Mammary epithelial cell (primary cell): ENCODE data around the gene TPSB2.

Experiments used
- EZH2 ChIP-seq: IDR thresholded peaks from 2 replicates; pipeline ENCODE4 v1.6.1; 2012; ENCODE audit warnings: low read length, inconsistent platforms, borderline replicate concordance
- TF ChIP-seq, protein P1 (sequence below), 2 donors: IDR thresholded peaks in 1 of 2; conservative IDR thresholded peaks in 1 of 2; 2 replicates each; pipeline ENCODE4 v1.5.1; 2011 to 2012; ENCODE audit warnings: inconsistent platforms in 2 of 2, low read length in 2 of 2, mild to moderate bottlenecking in 2 of 2, control low read depth in 1 of 2, low read depth in 1 of 2; ENCODE audit not compliant: insufficient read depth in 1 of 2; ENCODE audit errors: extremely low read depth in 1 of 2

DNA sequence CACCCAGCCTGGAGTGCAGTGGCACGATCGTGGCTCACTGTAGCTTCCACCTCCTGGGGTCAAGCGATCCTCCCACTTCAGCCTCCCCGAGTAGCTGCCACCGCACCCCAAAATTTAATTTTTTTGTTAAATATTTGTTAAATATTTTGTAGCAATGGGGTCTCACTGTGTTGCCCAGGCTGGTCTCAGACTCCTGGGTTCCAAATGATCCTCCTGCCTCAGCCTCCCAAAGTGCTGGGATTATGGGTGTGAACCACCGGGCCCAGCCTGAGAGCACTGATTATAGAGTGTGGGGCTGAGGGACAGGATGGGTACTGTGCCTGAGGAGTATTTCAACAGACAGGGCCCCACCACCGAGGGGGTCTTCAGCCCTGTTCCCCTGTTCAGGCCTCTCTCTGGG is 40.5 kb downstream of the TPSB2 start:
- TF ChIP-seq, protein P1, sequence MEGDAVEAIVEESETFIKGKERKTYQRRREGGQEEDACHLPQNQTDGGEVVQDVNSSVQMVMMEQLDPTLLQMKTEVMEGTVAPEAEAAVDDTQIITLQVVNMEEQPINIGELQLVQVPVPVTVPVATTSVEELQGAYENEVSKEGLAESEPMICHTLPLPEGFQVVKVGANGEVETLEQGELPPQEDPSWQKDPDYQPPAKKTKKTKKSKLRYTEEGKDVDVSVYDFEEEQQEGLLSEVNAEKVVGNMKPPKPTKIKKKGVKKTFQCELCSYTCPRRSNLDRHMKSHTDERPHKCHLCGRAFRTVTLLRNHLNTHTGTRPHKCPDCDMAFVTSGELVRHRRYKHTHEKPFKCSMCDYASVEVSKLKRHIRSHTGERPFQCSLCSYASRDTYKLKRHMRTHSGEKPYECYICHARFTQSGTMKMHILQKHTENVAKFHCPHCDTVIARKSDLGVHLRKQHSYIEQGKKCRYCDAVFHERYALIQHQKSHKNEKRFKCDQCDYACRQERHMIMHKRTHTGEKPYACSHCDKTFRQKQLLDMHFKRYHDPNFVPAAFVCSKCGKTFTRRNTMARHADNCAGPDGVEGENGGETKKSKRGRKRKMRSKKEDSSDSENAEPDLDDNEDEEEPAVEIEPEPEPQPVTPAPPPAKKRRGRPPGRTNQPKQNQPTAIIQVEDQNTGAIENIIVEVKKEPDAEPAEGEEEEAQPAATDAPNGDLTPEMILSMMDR (conservative IDR thresholded peaks at IDR 0.05 in 1 of 2, IDR thresholded peaks at IDR 0.05 in 1 of 2; ENCODE audit: extremely low read depth in 1 of 2, insufficient read depth in 1 of 2, low read depth in 1 of 2, low read length in 2 of 2): no peak
- TF ChIP-seq EZH2: no peak
